NCI-H187 (cell line): ENCODE measurements around the gene MAP1S.
A peak's percentile ranks its signal among the peaks of the same experiment; 100 is the strongest.

Experiments
- DNase-seq, 2 experiments: peaks; one replicate each; lab custom pipeline; 2025; lab: John Stamatoyannopoulos, UW

MAP1S gene

GRCh38 chr19:17692566-17692965, 26.7 kb upstream of the MAP1S start:
- no peak for DNase-seq

- no peak for DNase-seq
Observed at GRCh38 chr19:17695198-17695597, 24.1 kb upstream of the MAP1S start.

- peak in 1 of 2 experiments; percentile 9 for DNase-seq
Observed at GRCh38 chr19:17703824-17704463, 15.3 kb upstream of the MAP1S start.

GRCh38 chr19:17706750-17707181, 12.5 kb upstream of the MAP1S start:
- DNase-seq = no peak

- DNase-seq = no peak
Observed at GRCh38 chr19:17711851-17712250, 7.4 kb upstream of the MAP1S start.

- no peak for DNase-seq
Observed at GRCh38 chr19:17716309-17716929, 2.9 kb upstream of the MAP1S start.

- DNase-seq = no peak
Observed at GRCh38 chr19:17718550-17718946, 732 bp upstream of the MAP1S start.

- DNase-seq = no peak
Observed at GRCh38 chr19:17719730-17720400, 585 bp downstream of the MAP1S start.

GRCh38 chr19:17720440-17720839, 1.2 kb downstream of the MAP1S start:
- DNase-seq = no peak

- no peak for DNase-seq
Observed at GRCh38 chr19:17721111-17721628, 1.9 kb downstream of the MAP1S start.

- no peak for DNase-seq
Observed at GRCh38 chr19:17721821-17722220, 2.5 kb downstream of the MAP1S start.

GRCh38 chr19:17722655-17723240, 3.5 kb downstream of the MAP1S start:
- DNase-seq = no peak

- DNase-seq = no peak
Observed at GRCh38 chr19:17724655-17725054, 5.4 kb downstream of the MAP1S start.

GRCh38 chr19:17725422-17726078, 6.3 kb downstream of the MAP1S start:
- no peak for DNase-seq

GRCh38 chr19:17726136-17726741, 7.0 kb downstream of the MAP1S start:
- DNase-seq = no peak

- no peak for DNase-seq
Observed at GRCh38 chr19:17726964-17727773, 7.9 kb downstream of the MAP1S start.

GRCh38 chr19:17727843-17728242, 8.6 kb downstream of the MAP1S start:
- DNase-seq = no peak

GRCh38 chr19:17733127-17733526, 13.8 kb downstream of the MAP1S start:
- DNase-seq = no peak

- no peak for DNase-seq
Observed at GRCh38 chr19:17734146-17734545, 14.9 kb downstream of the MAP1S start.

GRCh38 chr19:17735410-17735809, 16.1 kb downstream of the MAP1S start:
- no peak for DNase-seq

- DNase-seq = no peak
Observed at GRCh38 chr19:17737690-17738153, 18.4 kb downstream of the MAP1S start.
